IPS DF 6.9 (cell line): Measurements from ENCODE around the gene COL23A1.

Source experiments
- DNase-seq: peaks from one replicate; pipeline ENCODE4 v3.0.0-alpha.2; 2013; ENCODE audit warnings: low read depth, low spot score
- H3K27ac ChIP-seq: one replicate; pipeline ENCODE4 v1.5.1; 2013; ENCODE audit warnings: low read length, control low read depth
- H3K27me3 ChIP-seq: 2 replicates; pipeline ENCODE4 v1.6.1; 2013; ENCODE audit warnings: mild to moderate bottlenecking, low read length; ENCODE audit not compliant: control insufficient read depth, insufficient read depth
- H3K36me3 ChIP-seq: 2 replicates; pipeline ENCODE4 v1.6.1; 2013; ENCODE audit warnings: low read length; ENCODE audit not compliant: control insufficient read depth, insufficient read depth
- H3K4me1 ChIP-seq: 2 replicates; pipeline ENCODE4 v1.6.1; 2013; ENCODE audit warnings: low read length; ENCODE audit not compliant: control insufficient read depth, insufficient read depth
- H3K4me3 ChIP-seq: 2 replicates; pipeline ENCODE4 v1.5.1; 2013; ENCODE audit warnings: mild to moderate bottlenecking, low read length
- H3K9me3 ChIP-seq: 2 replicates; pipeline ENCODE4 v1.6.1; 2013; ENCODE audit warnings: low read length, inconsistent platforms; ENCODE audit not compliant: control insufficient read depth, insufficient read depth
- WGBS: extraction: QIAGEN DNeasy Blood & Tissue Kit; methylation state at CpG from one replicate; pipeline ENCODE4 v1.1.7; 2013; ENCODE audit warnings: mixed read lengths, missing lambda C conversion rate; ENCODE audit not compliant: insufficient read length, insufficient coverage; 5-methylcytosine and 5-hydroxymethylcytosine counted together

COL23A1 gene

DNA sequence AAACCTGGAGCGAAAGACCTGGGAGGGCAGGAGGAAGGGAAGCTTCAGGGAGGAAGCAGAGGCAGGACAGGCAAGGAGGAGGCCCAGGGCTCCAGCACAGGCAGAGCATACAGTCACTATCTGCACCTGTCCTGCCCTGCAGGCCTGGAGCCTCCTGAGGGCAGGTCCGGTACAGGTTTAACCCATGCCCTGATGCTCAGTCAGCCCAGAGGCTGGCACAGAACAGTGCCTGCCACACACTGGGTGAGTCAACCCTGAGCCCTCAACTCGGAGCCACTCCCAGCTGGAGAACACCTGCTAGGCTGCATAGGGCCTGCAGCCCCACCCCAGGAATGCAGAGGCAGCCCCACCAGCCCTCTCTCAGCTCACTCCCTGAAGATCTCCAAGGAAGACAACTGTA lies 196.1 kb downstream of the COL23A1 start:
- no peaks in the 10 kb centered on the region for H3K9me3 ChIP-seq
- H3K27ac ChIP-seq = no peak overlapping the region
- peaks cover 4% of the 10 kb centered on the region for H3K4me1 ChIP-seq
- no peak overlapping the region for H3K4me3 ChIP-seq
- DNase-seq = no peak
- no CpG with 5 or more reads among the region's 3 CpGs for WGBS
- no peaks in the 10 kb centered on the region for H3K27me3 ChIP-seq
- H3K36me3 ChIP-seq = no peaks in the 10 kb centered on the region

DNA sequence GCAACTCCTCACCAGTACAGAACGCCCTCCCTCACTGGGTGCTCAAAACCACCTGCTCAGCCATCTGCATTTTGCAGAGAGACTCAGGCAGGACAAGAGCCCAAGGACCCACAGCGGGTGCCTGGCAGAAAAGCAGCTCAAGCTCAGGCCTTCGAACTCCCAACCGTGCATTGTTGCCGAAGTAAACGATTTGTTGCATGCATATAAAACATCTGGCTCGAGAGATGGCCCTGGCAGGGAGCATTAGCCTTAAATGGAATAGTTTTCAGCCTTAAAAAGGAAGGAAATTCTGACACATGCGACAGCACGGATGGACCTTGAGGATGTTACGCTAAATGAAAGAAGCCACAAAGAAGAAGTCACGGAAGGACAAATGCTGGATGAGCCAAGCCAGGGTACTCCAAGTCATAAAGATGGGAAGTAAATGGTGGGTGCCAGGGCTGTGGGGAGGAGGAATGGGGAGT lies 197.2 kb downstream of the COL23A1 start:
- no peaks in the 10 kb centered on the region for H3K36me3 ChIP-seq
- H3K27me3 ChIP-seq = no peaks in the 10 kb centered on the region
- WGBS = no CpG with 5 or more reads among the region's 11 CpGs
- no peak overlapping the region for H3K4me3 ChIP-seq
- no peak for DNase-seq
- H3K27ac ChIP-seq = no peak overlapping the region
- peaks cover 4% of the 10 kb centered on the region for H3K4me1 ChIP-seq
- no peaks in the 10 kb centered on the region for H3K9me3 ChIP-seq

- no peak overlapping the region for H3K4me3 ChIP-seq
- WGBS = no CpG with 5 or more reads among the region's 7 CpGs
- no peak overlapping the region for H3K27ac ChIP-seq
- no peak for DNase-seq
- H3K4me1 ChIP-seq = peaks cover 3% of the 10 kb centered on the region
- H3K9me3 ChIP-seq = no peaks in the 10 kb centered on the region
- H3K36me3 ChIP-seq = no peaks in the 10 kb centered on the region
- H3K27me3 ChIP-seq = no peaks in the 10 kb centered on the region
Measured at GRCh38 chr5:178392386-178392785, 197.8 kb downstream of the COL23A1 start.

- H3K4me3 ChIP-seq = no peak overlapping the region
- no peaks in the 10 kb centered on the region for H3K27me3 ChIP-seq
- H3K27ac ChIP-seq = no peak overlapping the region
- DNase-seq = no peak
- WGBS = no CpG with 5 or more reads among the region's 4 CpGs
- H3K9me3 ChIP-seq = no peaks in the 10 kb centered on the region
- no peaks in the 10 kb centered on the region for H3K36me3 ChIP-seq
- peaks cover 3% of the 10 kb centered on the region for H3K4me1 ChIP-seq
Measured at GRCh38 chr5:178391480-178391879, 198.7 kb downstream of the COL23A1 start.

DNA sequence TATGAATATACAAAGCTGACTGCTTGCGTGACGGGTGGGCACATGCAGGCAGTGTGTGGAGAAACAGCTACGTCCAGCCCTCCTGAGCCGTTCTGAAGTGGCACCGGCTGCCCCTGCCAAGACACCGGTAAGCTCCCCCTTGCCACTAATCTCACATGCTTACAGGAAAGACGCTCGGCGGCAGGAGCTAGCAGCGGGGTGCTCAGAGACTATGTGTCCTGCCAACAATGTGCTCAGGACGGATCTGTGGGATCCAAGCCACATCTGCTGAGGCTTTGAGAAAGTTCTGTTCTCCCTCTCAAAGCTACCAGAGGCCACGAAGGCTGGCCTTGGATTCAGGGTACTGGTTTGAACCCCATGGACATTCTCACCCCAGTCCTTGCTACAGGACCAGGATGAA lies 200.4 kb downstream of the COL23A1 start:
- peaks cover 3% of the 10 kb centered on the region for H3K4me1 ChIP-seq
- no peaks in the 10 kb centered on the region for H3K36me3 ChIP-seq
- H3K4me3 ChIP-seq = no peak overlapping the region
- H3K27ac ChIP-seq = no peak overlapping the region
- H3K27me3 ChIP-seq = no peaks in the 10 kb centered on the region
- no peak for DNase-seq
- no peaks in the 10 kb centered on the region for H3K9me3 ChIP-seq
- WGBS = no CpG with 5 or more reads among the region's 12 CpGs

DNA sequence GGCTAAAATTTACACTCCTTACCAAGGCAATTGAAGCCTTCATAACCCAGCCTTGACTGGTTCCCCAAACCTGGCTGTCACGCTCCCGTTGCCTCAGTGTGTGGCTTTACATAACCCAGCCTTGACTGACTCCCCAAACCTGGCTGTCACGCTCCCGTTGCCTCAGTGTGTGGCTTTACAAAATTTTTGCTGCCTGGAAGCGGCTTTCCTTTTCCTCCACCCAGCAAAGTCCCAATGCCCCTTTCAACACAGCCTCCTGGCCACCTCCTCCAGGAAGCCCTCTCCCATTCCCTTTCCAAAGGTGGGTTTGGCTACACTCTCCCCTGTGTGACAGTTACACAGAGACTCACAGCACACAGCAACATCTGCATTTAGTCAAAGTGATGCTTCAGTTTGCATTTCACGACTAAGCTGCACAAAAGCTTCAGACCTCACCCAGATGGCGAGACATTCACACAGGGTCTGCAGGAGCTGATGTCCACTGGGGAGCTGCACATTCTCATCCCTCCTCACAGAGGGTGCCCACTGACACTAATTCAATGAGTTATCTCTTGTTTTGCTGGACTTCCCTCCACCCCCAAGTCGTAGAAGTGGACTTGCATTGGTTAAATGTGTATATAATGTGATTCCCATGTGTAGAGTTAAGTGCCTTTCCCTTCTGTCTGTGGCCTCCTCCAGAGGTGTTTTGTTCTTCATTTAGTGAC lies 201.0 kb downstream of the COL23A1 start:
- Histone ChIP-seq H3K27me3 (no peaks in the 10 kb centered on the region), H3K9me3 (no peaks in the 10 kb centered on the region), H3K36me3 (no peaks in the 10 kb centered on the region), H3K4me1 (peaks cover 3% of the 10 kb centered on the region), H3K4me3 (no peak overlapping the region), H3K27ac (no peak overlapping the region)
- DNase-seq = no peak
- no CpG with 5 or more reads among the region's 8 CpGs for WGBS

DNA sequence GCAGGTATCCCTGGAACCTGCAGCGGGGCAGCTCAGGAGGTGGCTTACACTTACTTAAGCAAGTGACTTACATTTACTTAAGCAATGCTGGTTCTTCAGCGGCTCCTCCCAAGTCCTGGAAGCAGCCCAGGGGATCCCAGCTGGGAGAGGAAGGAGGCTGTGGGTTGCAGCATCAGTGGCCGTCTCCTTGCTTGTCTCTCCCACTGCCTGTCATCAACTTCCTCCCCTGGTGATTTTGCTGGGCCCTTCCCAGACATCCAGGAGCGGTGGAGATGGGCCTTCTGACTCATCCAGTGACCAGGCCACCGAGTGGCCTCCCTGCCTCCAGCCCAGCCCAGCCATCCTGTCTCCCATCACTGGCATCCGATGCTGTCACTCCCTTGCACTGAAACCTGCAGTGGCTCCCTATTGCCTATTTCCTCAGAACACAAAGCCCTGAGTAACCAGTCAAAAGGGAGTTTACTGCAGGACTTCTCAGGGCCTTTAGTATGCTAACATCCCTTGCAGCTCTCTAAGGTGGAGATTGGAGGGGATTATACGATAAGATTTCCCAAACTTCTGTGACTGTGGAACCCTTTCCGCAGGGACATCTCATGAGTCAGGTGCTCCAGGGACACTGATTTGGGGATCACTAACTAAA lies 201.7 kb downstream of the COL23A1 start:
- H3K36me3 ChIP-seq = no peaks in the 10 kb centered on the region
- no peak overlapping the region for H3K27ac ChIP-seq
- no CpG with 5 or more reads among the region's 8 CpGs for WGBS
- H3K4me3 ChIP-seq = no peak overlapping the region
- no peaks in the 10 kb centered on the region for H3K27me3 ChIP-seq
- H3K4me1 ChIP-seq = peaks cover 6% of the 10 kb centered on the region
- no peak for DNase-seq
- H3K9me3 ChIP-seq = no peaks in the 10 kb centered on the region

GRCh38 chr5:178387856-178388190 lies 202.4 kb downstream of the COL23A1 start:
- no peak for DNase-seq

DNA sequence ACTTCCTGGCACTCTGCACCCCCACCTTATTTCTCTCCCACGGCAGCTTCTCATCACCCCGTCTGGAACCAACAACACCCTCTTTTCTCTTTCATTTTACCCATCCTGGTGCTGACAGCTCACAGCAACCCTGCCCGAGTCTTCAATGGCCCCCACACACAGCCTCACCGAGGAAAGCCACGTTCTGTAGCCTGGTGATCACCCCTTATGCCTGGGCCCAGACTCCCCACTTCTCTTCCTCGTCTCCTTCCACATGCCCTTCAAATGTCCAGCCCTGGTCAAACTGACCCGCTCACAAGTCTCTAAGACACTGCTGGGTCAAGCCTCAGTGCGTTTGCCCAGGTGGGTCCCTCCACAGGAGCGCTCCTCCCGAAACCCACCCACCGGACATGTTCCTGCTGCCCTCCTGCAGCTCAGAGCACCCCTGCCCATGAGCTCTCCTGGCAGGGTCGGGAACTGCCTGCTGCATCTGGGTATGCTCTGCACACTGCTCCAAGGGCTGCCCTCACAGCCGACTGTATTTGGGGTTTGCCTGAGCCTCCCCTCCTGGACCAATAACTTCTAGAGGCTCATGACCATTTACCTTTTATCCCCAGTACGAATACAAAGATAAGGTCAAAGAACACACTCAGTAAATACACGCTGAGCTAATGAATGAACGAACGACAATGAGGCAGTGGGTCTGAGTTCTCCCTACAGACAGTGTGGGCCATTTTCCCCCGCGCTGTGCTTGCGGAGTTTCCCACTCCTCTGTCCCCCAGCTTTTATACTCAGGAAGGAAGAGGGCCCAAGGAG lies 202.9 kb downstream of the COL23A1 start:
- H3K36me3 ChIP-seq = no peaks in the 10 kb centered on the region
- no peaks in the 10 kb centered on the region for H3K27me3 ChIP-seq
- DNase-seq = no peak
- H3K9me3 ChIP-seq = no peaks in the 10 kb centered on the region
- H3K27ac ChIP-seq = no peak overlapping the region
- peaks cover 5% of the 10 kb centered on the region for H3K4me1 ChIP-seq
- H3K4me3 ChIP-seq = no peak overlapping the region
- no CpG with 5 or more reads among the region's 20 CpGs for WGBS

More at GRCh38 chr5:178387856-178388190, 202.4 kb downstream of the COL23A1 start:
- H3K4me1 ChIP-seq = peaks cover 6% of the 10 kb centered on the region
- H3K27me3 ChIP-seq = no peaks in the 10 kb centered on the region
- H3K27ac ChIP-seq = no peak overlapping the region
- WGBS = no CpG with 5 or more reads among the region's 7 CpGs
- H3K9me3 ChIP-seq = no peaks in the 10 kb centered on the region
- H3K4me3 ChIP-seq = no peak overlapping the region
- no peaks in the 10 kb centered on the region for H3K36me3 ChIP-seq

GRCh38 chr5:178386336-178386931 lies 203.8 kb downstream of the COL23A1 start:
- no peaks in the 10 kb centered on the region for H3K36me3 ChIP-seq
- WGBS = no CpG with 5 or more reads among the region's 20 CpGs
- DNase-seq = no peak
- peaks cover 5% of the 10 kb centered on the region for H3K4me1 ChIP-seq
- no peaks in the 10 kb centered on the region for H3K27me3 ChIP-seq
- H3K27ac ChIP-seq = no peak overlapping the region
- H3K4me3 ChIP-seq = no peak overlapping the region
- H3K9me3 ChIP-seq = no peaks in the 10 kb centered on the region
